GM21360 (cell line): ENCODE measurements around the gene PRKG1.
"Not testable (repeated sequence)": the region's sequence is repeated elsewhere in the genome, so short reads cannot be mapped to it uniquely, and the experiment has no call there.

Experiments used
- ATAC-seq: cut with Tn5 transposase; IDR thresholded peaks from one replicate; pipeline ENCODE4 v1.9.1; 2021; ENCODE audit warnings: mild to moderate bottlenecking, moderate library complexity; ENCODE audit not compliant: unreplicated experiment

The PRKG1 gene

GRCh38 chr10:51564896-51565510 lies 490.7 kb downstream of the PRKG1 start:
- no peak for ATAC-seq

- ATAC-seq = no peak
These were observed 493.0 kb downstream of the PRKG1 start for GRCh38 chr10:51567271-51567670.

- ATAC-seq = no peak
These were observed 495.2 kb downstream of the PRKG1 start for GRCh38 chr10:51569467-51569866.

- no peak for ATAC-seq
These were observed 500.2 kb downstream of the PRKG1 start for GRCh38 chr10:51574248-51575048.

GRCh38 chr10:51581196-51581595 lies 506.9 kb downstream of the PRKG1 start:
- ATAC-seq = not testable (repeated sequence)

- ATAC-seq = no peak
These were observed 509.7 kb downstream of the PRKG1 start for GRCh38 chr10:51583976-51584375.

GRCh38 chr10:51585742-51586141 lies 511.5 kb downstream of the PRKG1 start:
- no peak for ATAC-seq

GRCh38 chr10:51588984-51589383 lies 514.7 kb downstream of the PRKG1 start:
- ATAC-seq = no peak

GRCh38 chr10:51590818-51591217 lies 516.5 kb downstream of the PRKG1 start:
- ATAC-seq = no peak

- ATAC-seq = no peak
These were observed 522.4 kb downstream of the PRKG1 start for GRCh38 chr10:51596695-51597094.

GRCh38 chr10:51599647-51600046 lies 525.4 kb downstream of the PRKG1 start:
- no peak for ATAC-seq

- no peak for ATAC-seq
These were observed 528.0 kb downstream of the PRKG1 start for GRCh38 chr10:51602326-51602725.

GRCh38 chr10:51604579-51604978 lies 530.3 kb downstream of the PRKG1 start:
- no peak for ATAC-seq

GRCh38 chr10:51606825-51607462 lies 532.7 kb downstream of the PRKG1 start:
- ATAC-seq = no peak

GRCh38 chr10:51607463-51607835 lies 533.2 kb downstream of the PRKG1 start:
- ATAC-seq = no peak

- no peak for ATAC-seq
These were observed 533.9 kb downstream of the PRKG1 start for GRCh38 chr10:51608211-51608610.

- no peak for ATAC-seq
These were observed 541.5 kb downstream of the PRKG1 start for GRCh38 chr10:51615764-51616298.

- no peak for ATAC-seq
These were observed 543.4 kb downstream of the PRKG1 start for GRCh38 chr10:51617576-51618235.

- ATAC-seq = no peak
These were observed 545.1 kb downstream of the PRKG1 start for GRCh38 chr10:51619365-51619764.

GRCh38 chr10:51620131-51620530 lies 545.8 kb downstream of the PRKG1 start:
- peak; percentile 44 for ATAC-seq

- no peak for ATAC-seq
These were observed 549.7 kb downstream of the PRKG1 start for GRCh38 chr10:51624013-51624412.
